Endothelial cell of umbilical vein (primary cell): Measurements from ENCODE around the gene CTSZ. TPM values are rescaled to one million over a fixed set of nuclear protein-coding genes. Genes with fewer than 3 reads are reported as not detected.

Source experiments
- BruUV-seq: library from RNA; stranded (reverse); fragments of 400-500 nt; replicated peaks from 2 replicates; lab custom pipeline; 2021; lab: Mats Ljungman, UMichigan
- CTCF ChIA-PET: fragments of 300-600, 350-600 bp; sonication (Branson Sonifier 250); formaldehyde crosslinking; loops from one replicate; lab custom pipeline; 2021; ENCODE audit warnings: antibody characterized with exemption, inconsistent platforms; lab: Charles Lee
- POLR2A ChIA-PET: fragments of 300-600, 350-600 bp; sonication (Branson Sonifier 250); formaldehyde crosslinking; loops from one replicate; lab custom pipeline; 2021; ENCODE audit warnings: antibody characterized with exemption, inconsistent platforms; lab: Charles Lee
- DNase-seq: peaks from one replicate; pipeline ENCODE4 v3.0.0-alpha.2; 2011; ENCODE audit warnings: low read depth, low spot score
- FAIRE-seq: peaks from 2 replicates; lab custom pipeline; 2011; peaks lifted over from hg19 to GRCh38; lab: Jason Lieb, UNC
- H2AFZ ChIP-seq: 2 replicates; pipeline ENCODE4 v1.6.0; 2012; ENCODE audit warnings: low read depth, low read length, control low read depth, inconsistent platforms
- H3K27ac ChIP-seq: 2 replicates; pipeline ENCODE4 v1.5.1; 2011; ENCODE audit warnings: low read depth, mild to moderate bottlenecking, control low read depth, low read length, moderate library complexity; ENCODE audit not compliant: insufficient read depth
- H3K27me3 ChIP-seq, 2 experiments: 2 replicates each; pipeline versions ENCODE4 v1.6.0 to v1.6.1; 2011; ENCODE audit warnings: low read length in 2 of 2, mixed read lengths in 1 of 2; ENCODE audit not compliant: control insufficient read depth in 2 of 2, insufficient read depth in 2 of 2
- H3K36me3 ChIP-seq, 2 experiments: 2 replicates in 1 of 2; 3 replicates in 1 of 2; pipeline ENCODE4 v1.5.1; 2011; ENCODE audit warnings: low read length in 2 of 2, mild to moderate bottlenecking in 1 of 2, moderate library complexity in 1 of 2; ENCODE audit not compliant: control insufficient read depth in 2 of 2, insufficient read depth in 2 of 2; ENCODE audit errors: extremely low read depth in 1 of 2
- H3K4me1 ChIP-seq: 3 replicates; pipeline ENCODE4 v1.5.1; 2011; ENCODE audit warnings: mild to moderate bottlenecking, low read length; ENCODE audit not compliant: control insufficient read depth, insufficient read depth; ENCODE audit errors: extremely low read depth
- H3K4me2 ChIP-seq: 2 replicates; pipeline ENCODE4 v1.6.1; 2011; ENCODE audit warnings: low read length, control low read depth, mixed read lengths; ENCODE audit not compliant: insufficient read depth
- H3K4me3 ChIP-seq, 3 experiments: fragments of 200-600 bp in 1 of 3; sonication (generic), shearing (Covaris generic) in 1 of 3; replicated peaks in 1 of 3; 2 replicates each; pipeline ENCODE4 v1.5.1; 2011 to 2016; ENCODE audit warnings: control low read depth in 3 of 3, low read length in 3 of 3, mild to moderate bottlenecking in 2 of 3, inconsistent platforms in 1 of 3, low read depth in 1 of 3, moderate library complexity in 1 of 3; ENCODE audit not compliant: insufficient read depth in 1 of 3
- H3K79me2 ChIP-seq: 2 replicates; pipeline ENCODE4 v1.6.0; 2012; ENCODE audit warnings: low read length, inconsistent platforms; ENCODE audit not compliant: control insufficient read depth, insufficient read depth
- H3K9ac ChIP-seq: replicated peaks from 2 replicates; pipeline ENCODE3; 2011; ENCODE audit warnings: low read length, control low read depth; ENCODE audit not compliant: insufficient read depth; ENCODE audit errors: extremely low read depth
- H3K9me1 ChIP-seq: replicated peaks from 3 replicates; pipeline ENCODE4 v1.6.0; 2011; ENCODE audit warnings: mild to moderate bottlenecking, low read length; ENCODE audit not compliant: control insufficient read depth, insufficient read depth; ENCODE audit errors: extremely low read depth
- H3K9me3 ChIP-seq: replicated peaks from 2 replicates; pipeline ENCODE4 v1.5.1; 2012; ENCODE audit warnings: low read length, inconsistent platforms; ENCODE audit not compliant: control insufficient read depth, insufficient read depth
- H4K20me1 ChIP-seq: replicated peaks from 2 replicates; pipeline ENCODE3; 2011; ENCODE audit warnings: mild to moderate bottlenecking, low read length; ENCODE audit not compliant: control insufficient read depth, insufficient read depth; ENCODE audit errors: extremely low read depth
- EZH2 ChIP-seq: IDR thresholded peaks from 2 replicates; pipeline ENCODE4 v1.6.1; 2012; ENCODE audit warnings: borderline replicate concordance, low read depth, mild to moderate bottlenecking, moderate library complexity, low read length, inconsistent platforms; ENCODE audit not compliant: severe bottlenecking
- FOS ChIP-seq: IDR thresholded peaks from 2 replicates; pipeline ENCODE4 v1.6.1; 2011; ENCODE audit warnings: mild to moderate bottlenecking, low read length, moderate library complexity, borderline replicate concordance; ENCODE audit not compliant: insufficient read depth
- GATA2 ChIP-seq: IDR thresholded peaks from 2 replicates; pipeline ENCODE4 v1.7.0; 2011; ENCODE audit warnings: low read depth, mild to moderate bottlenecking, moderate library complexity, mixed read lengths, low read length; ENCODE audit not compliant: insufficient read length, insufficient read depth
- JUN ChIP-seq: IDR thresholded peaks from 2 replicates; pipeline ENCODE4 v1.6.1; 2011; ENCODE audit warnings: borderline replicate concordance, low read depth; ENCODE audit not compliant: insufficient read length, insufficient read depth
- MYC ChIP-seq: IDR thresholded peaks from one replicate; pipeline ENCODE4 v1.6.1; 2011; ENCODE audit warnings: mild to moderate bottlenecking, low read depth, low read length
- POLR2A ChIP-seq: IDR thresholded peaks from 2 replicates; pipeline ENCODE4 v1.6.1; 2012; ENCODE audit warnings: low read depth, mild to moderate bottlenecking, control low read depth, low read length
- POLR2AphosphoS5 ChIP-seq: IDR thresholded peaks from 2 replicates; pipeline ENCODE4 v1.6.1; 2012; ENCODE audit warnings: low read depth, mild to moderate bottlenecking, control low read depth, low read length, moderate library complexity; ENCODE audit not compliant: insufficient read depth
- dilution Hi-C: fragments of 300-500 bp; cut with MboI; formaldehyde crosslinking; loops from one replicate; pipeline ENCODE4 v1.15.0; 2019; ENCODE audit warnings: low sequenced_read_pairs; ENCODE audit not compliant: extremely low pct_ligation_motif_present
- intact Hi-C: fragments of 100-400 bp; cut with micrococcal nuclease; formaldehyde crosslinking; loops from one replicate; pipeline ENCODE4 v1.10.0; 2022
- polyA plus RNA-seq, 4 experiments: library from polyadenylated mRNA; depleted of rRNA in 3 of 4; stranded (reverse) in 3 of 4; unstranded in 1 of 4; fragments of >200 nt; gene quantifications; 2 replicates each; pipeline versions ENCODE4 v1.2.1 to v1.2.3, GENCODE V29; 2011 to 2012; ENCODE audit warnings: missing spikeins in 1 of 4
- total RNA-seq: library from RNA; stranded (reverse); gene quantifications from 2 replicates; pipeline ENCODE4 v1.2.3, GENCODE V29; 2021
- TF ChIP-seq, protein P1 (sequence below): IDR thresholded peaks from 2 replicates; pipeline ENCODE4 v1.6.1; 2011; ENCODE audit not compliant: insufficient read depth, insufficient read length
- TF ChIP-seq, protein P2 (sequence below), 2 donors: IDR thresholded peaks; 1 replicate in 1 of 2; 2 replicates in 1 of 2; pipeline ENCODE4 v1.5.1; 2011; ENCODE audit warnings: low read length in 2 of 2, mild to moderate bottlenecking in 2 of 2, moderate library complexity in 2 of 2, control low read depth in 1 of 2, inconsistent platforms in 1 of 2, low read depth in 1 of 2; ENCODE audit not compliant: insufficient read depth in 1 of 2; ENCODE audit errors: extremely low read depth in 1 of 2

CTSZ gene
- total and polyA plus RNA-seq, 2 donors (not counting 3 experiments of a cell fraction or from before 2014, with no cell fraction given), result 304 to 387 TPM

DNA sequence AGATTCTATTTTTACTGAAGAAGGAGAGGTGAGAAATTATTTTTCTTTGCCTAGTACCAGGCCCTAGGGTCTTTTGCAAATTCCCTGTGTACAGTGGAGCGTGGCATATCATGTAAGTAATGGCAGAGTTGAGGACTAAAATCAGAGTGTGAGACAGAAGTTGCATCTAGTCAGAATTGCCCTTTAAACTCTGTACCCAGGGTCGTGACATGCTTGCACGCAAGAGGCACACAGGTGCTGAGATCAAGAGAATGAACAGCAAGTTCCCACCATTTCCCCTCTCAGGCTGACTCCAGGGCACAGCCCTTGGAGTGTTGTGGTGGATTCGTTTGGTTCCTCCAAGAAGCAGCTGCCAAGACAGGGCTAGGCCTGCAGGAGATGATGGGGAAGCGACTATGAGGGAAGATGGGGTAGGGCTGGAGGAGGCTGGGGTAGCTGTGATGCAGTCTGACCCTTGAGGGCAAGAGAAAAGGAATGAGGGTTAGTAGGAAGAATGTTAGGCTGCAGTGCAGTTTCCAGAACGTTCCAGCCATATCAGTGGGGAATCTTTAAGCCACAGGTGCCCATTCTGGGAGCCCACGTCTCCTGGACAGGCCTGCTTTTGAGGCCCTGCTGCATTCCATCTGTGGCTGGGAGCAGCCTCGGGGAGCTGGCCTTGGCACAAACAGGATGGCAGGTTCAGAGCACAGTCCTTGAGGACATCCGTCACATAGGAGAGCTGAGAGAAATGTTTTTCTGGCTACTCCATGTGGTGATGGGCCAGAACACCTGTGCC is 19.1 kb downstream of the CTSZ start:
- TF ChIP-seq EZH2 (no peak), JUN (no peak), FOS (no peak), MYC (no peak)
- TF ChIP-seq, protein P1, sequence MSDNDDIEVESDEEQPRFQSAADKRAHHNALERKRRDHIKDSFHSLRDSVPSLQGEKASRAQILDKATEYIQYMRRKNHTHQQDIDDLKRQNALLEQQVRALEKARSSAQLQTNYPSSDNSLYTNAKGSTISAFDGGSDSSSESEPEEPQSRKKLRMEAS, result no peak
- FAIRE-seq, result no peak
- peaks cover 31% of the 10 kb centered on the region for H3K79me2 ChIP-seq
- no peak overlapping the region for H3K9ac ChIP-seq
- POLR2A ChIA-PET, result no interaction called here
- no peaks in the 10 kb centered on the region for H3K27me3 ChIP-seq
- H3K4me2 ChIP-seq, result no peak overlapping the region
- no peak overlapping the region for H2AFZ ChIP-seq
- no peak overlapping the region for H3K27ac ChIP-seq
- CTCF ChIA-PET, result no interaction called here
- H3K4me3 ChIP-seq, result no peak overlapping the region
- no peaks in the 10 kb centered on the region for H3K9me3 ChIP-seq
- H3K4me1 ChIP-seq, result no peaks in the 10 kb centered on the region
- DNase-seq, result no peak
- H3K9me1 ChIP-seq, result no peaks in the 10 kb centered on the region
- H4K20me1 ChIP-seq, result no peaks in the 10 kb centered on the region
- intact Hi-C loops, result loop anchor here (10.0 kb wide), 1 partner anchor 237 kb away; no protein-coding TSS in a partner anchor
- dilution Hi-C loops, result no loop called here
- no TSS peak for BruUV-seq
- H3K36me3 ChIP-seq, result peaks cover 24 to 43% of the 10 kb centered on the region in 2 experiments

DNA sequence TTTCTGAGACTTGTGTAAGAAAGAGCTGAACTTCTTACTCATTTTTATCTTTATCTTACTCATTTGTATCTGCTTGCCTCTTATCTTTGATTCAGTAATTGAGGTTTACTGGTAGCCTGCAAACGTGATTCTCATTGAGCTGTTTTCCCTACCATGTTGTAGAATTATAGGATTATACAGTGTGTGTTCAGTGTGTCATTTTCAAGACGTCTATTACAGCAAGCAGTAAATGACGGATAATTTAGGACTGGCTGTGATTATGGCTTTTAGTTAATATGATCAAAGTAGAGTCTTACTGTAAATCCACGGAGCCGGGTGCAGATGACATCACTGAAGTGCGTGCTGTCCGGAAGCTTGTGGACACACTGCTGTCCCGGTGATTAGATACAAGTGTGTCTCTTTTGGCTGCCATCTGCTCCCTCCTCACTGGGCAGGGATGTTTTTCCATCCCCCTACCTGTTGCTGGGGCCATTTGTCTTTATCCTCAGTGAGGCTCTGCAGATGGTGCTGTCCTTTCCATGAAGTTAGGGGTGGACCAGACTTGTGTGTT is 20.0 kb downstream of the CTSZ start:
- BruUV-seq, result no TSS peak
- no peak overlapping the region for H2AFZ ChIP-seq
- H3K4me3 ChIP-seq, result no peak overlapping the region
- no peaks in the 10 kb centered on the region for H4K20me1 ChIP-seq
- POLR2A ChIA-PET, result no interaction called here
- H3K79me2 ChIP-seq, result peaks cover 40% of the 10 kb centered on the region
- H3K27ac ChIP-seq, result no peak overlapping the region
- no peak for DNase-seq
- H3K9me1 ChIP-seq, result no peaks in the 10 kb centered on the region
- TF ChIP-seq, protein P2, sequence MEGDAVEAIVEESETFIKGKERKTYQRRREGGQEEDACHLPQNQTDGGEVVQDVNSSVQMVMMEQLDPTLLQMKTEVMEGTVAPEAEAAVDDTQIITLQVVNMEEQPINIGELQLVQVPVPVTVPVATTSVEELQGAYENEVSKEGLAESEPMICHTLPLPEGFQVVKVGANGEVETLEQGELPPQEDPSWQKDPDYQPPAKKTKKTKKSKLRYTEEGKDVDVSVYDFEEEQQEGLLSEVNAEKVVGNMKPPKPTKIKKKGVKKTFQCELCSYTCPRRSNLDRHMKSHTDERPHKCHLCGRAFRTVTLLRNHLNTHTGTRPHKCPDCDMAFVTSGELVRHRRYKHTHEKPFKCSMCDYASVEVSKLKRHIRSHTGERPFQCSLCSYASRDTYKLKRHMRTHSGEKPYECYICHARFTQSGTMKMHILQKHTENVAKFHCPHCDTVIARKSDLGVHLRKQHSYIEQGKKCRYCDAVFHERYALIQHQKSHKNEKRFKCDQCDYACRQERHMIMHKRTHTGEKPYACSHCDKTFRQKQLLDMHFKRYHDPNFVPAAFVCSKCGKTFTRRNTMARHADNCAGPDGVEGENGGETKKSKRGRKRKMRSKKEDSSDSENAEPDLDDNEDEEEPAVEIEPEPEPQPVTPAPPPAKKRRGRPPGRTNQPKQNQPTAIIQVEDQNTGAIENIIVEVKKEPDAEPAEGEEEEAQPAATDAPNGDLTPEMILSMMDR (IDR thresholded peaks at IDR 0.05; ENCODE audit: extremely low read depth in 1 of 2, insufficient read depth in 1 of 2, low read depth in 1 of 2, low read length in 2 of 2), result no peak
- TF ChIP-seq JUN, result no peak
- TF ChIP-seq POLR2AphosphoS5, result no peak
- no peak for TF ChIP-seq POLR2A
- TF ChIP-seq GATA2, result no peak
- TF ChIP-seq MYC, result no peak
- TF ChIP-seq FOS, result no peak
- no peak for TF ChIP-seq EZH2
- TF ChIP-seq, protein P1, result no peak
- H3K36me3 ChIP-seq, result peaks cover 21 to 38% of the 10 kb centered on the region in 2 experiments
- FAIRE-seq, result no peak
- no peak overlapping the region for H3K4me2 ChIP-seq
- H3K4me1 ChIP-seq, result peaks cover 3% of the 10 kb centered on the region
- H3K9ac ChIP-seq, result no peak overlapping the region
- dilution Hi-C loops, result no loop called here
- CTCF ChIA-PET, result no interaction called here
- no peaks in the 10 kb centered on the region for H3K9me3 ChIP-seq
- H3K27me3 ChIP-seq, result no peaks in the 10 kb centered on the region
- intact Hi-C loops, result loop anchor here (10.0 kb wide), 1 partner anchor 238 kb away; no protein-coding TSS in a partner anchor
